ENCODE results near the gene FJX1. TPM values are rescaled to one million over a fixed set of nuclear protein-coding genes. Genes with fewer than 3 reads are reported as not detected.
"Not testable (repeated sequence)": the region's sequence is repeated elsewhere in the genome, so short reads cannot be mapped to it uniquely, and the experiment has no call there.

The FJX1 gene
- total RNA-seq, 1 donor from 2014 or later = 73.2 TPM

DNA sequence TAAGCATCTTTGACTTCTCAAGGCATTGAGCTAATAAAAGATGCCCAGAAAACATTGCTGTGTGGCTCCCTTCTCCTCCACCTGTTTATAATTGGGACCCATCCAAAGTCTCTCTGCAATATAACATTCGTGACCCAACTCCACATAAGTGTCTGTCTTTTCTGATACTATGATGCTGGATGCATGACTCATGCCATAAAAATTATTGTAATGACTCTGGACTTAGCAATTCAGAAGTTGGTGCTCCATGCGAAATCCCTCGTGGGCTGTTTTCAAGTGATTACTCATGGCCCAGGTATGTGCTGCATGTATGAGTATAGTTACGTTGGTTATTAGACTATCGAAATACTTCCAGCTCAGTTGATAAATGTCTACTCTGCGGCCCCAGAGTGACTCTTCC lies 11.7 kb downstream of the FJX1 start:
- DNase-seq (ENCODE audit: extremely low read depth, low read depth, low spot score) = peak; percentile 97

DNA sequence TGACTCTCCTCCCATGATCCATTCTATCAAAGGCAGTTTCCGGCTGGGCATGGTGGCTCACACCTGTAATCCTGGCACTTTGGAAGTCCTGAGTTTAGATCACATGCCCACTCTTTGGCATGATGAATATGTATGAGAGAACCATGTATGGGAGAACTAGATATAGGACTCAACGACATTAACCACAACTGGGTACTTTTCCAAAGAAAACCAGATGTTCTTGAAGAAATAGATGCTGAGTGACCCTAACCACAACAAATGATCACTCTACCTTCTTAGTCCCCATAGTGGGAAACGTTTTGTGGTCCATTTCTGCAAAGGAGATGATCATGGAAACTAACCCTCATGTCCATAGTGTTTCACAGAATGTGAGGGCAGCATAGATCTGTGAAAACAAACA lies 13.6 kb downstream of the FJX1 start:
- DNase-seq (ENCODE audit: extremely low read depth, low read depth, low spot score) = no peak

DNA sequence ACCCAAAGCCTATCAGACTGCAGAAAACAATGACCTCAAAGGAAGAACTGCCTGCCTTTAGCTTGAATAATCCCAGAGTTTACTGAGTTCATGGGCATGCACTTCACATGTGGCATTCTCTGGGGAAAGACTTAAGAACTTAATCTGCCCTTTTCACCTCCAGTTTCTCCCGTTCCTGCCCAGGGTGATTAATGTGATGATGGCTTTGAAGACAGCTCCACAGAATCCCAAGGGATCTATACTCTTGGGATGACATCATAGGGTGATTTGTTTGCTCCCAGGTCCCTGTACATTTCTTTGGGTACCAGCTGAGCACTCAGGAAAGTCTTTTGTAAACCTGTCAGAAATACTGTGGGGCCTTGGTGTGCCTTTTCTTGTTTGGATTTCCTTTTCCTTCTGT lies 14.0 kb downstream of the FJX1 start:
- DNase-seq (ENCODE audit: extremely low read depth, low read depth, low spot score) = no peak

DNA sequence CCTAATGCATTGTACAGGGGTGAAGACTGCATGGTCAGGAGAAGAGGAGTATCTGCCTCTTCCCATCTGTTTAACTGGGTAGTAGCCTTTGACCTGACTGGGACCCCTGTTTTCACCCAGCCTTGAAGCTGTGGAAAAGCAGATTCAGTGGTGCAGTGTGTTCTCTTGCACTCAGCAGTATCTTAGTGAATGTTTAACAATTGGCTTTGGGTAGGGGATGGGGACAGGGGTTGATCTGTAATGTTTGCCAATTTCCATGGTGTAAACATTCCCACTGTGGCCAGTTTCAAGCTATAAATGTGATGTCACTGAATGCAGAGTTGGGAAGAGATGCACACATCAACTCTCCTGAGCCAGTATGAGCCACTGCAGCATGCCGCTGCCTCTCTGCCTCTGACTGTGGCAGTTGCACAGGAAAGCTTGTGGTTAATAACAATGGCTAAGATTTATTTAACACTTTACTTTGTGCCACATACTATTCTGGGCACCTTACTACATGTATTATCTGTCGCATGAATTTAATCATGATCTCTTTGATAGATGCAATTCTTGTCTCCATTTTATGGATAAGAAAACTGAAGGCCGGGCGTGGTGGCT lies 15.7 kb downstream of the FJX1 start:
- DNase-seq (ENCODE audit: extremely low read depth, low read depth, low spot score) = no peak

GRCh38 chr11:35635933-35636332 lies 17.7 kb downstream of the FJX1 start:
- no peak for DNase-seq (ENCODE audit: extremely low read depth, low read depth, low spot score)

GRCh38 chr11:35639591-35640179 lies 21.4 kb downstream of the FJX1 start:
- no peak for DNase-seq (ENCODE audit: extremely low read depth, low read depth, low spot score)

GRCh38 chr11:35641171-35641897 lies 23.1 kb downstream of the FJX1 start:
- DNase-seq (ENCODE audit: extremely low read depth, low read depth, low spot score) = no peak

DNA sequence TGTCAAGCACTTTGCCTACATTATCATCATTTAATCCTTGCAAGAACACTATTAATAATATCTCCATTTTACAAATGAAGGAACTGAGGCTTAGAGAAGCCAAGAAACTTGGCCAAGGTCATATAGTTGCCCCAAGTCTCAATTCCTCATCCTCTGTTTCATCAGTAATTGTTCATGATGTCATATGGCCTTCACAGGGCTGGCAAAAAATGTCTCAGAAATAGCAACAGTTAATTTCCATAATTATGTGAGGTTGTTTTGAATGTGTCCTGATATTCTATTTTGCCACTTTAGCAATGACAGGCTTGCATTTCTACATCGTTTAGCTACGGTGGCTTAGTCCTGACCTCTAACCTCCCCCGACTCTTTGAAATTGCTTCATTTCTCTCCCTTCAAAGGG lies 23.7 kb downstream of the FJX1 start:
- DNase-seq (ENCODE audit: extremely low read depth, low read depth, low spot score) = no peak

DNA sequence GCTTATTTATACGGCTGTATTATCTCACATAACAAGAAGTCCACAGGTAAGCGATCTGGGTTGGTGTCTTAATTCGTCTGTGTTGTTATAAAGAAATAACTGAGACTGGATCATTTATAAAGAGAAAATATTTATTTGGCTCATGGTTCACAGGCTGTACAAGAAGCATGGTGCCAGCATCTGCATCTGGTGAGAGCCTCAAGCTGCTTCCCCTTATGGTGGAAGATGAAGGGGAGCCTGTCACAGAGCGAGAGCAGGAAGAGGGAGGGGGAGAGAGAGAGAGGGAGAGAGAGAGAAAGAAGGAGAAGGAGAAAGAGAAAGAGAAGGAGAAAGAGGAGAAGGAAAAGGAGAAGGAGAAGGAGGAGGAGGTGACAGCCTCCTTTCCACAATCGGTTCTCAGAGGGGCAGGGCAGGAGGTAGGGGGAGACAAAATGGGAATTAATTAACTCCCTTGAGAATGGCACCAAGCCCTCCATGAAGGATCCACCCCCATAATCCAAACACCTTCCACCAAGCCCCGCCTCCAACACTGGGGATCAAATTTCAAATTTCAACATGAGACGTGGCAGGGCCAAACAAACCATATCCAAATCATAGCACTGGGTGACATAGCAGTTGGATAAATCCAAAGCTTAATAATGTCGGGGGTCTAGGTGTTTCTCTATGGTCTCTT lies 29.3 kb downstream of the FJX1 start:
- DNase-seq (ENCODE audit: extremely low read depth, low read depth, low spot score) = no peak

GRCh38 chr11:35650006-35650405 lies 31.7 kb downstream of the FJX1 start:
- DNase-seq (ENCODE audit: extremely low read depth, low read depth, low spot score) = no peak

DNA sequence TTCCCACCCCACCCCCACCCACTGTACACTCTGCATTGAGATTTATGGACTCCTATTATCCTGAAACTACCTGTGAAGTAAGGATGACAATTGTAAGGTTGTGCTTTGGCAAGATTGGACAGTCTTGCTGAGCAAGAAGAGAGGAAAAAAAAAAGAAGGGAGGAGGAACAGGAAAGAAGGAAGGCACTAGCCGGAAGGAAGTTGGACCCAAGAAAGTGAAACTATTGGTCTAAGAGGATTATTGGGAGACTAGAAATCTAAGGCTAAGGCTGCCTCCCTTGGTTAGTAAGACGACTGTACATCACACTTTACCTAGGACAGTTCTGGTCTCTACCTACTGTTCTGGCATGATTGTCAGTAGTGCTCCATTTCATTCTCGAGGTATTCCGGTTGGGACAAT lies 32.2 kb downstream of the FJX1 start:
- DNase-seq (ENCODE audit: extremely low read depth, low read depth, low spot score) = no peak

- DNase-seq (ENCODE audit: extremely low read depth, low read depth, low spot score) = no peak
Measured at GRCh38 chr11:35651263-35651662, 33.0 kb downstream of the FJX1 start.

- DNase-seq (ENCODE audit: extremely low read depth, low read depth, low spot score) = not testable (repeated sequence)
Measured at GRCh38 chr11:35652786-35653185, 34.5 kb downstream of the FJX1 start.

DNA sequence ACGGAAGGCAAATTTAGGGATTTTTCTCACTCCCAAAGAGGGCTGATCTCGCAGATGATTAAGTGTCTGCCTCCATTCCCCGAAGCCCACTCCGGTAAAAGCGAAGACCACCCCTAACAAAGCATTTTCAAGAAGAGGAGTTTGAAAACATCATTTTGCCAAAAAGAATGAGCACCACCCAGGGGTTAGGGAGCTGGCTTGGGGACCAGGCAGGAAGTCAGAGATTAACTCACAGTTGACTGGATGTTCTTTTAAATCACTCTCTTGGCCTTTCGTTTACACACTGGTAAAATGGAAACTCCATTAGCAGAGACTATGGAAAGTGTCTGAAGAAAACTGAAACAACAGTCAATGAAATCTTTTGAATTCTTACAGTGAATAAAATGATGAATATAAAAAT lies 36.5 kb downstream of the FJX1 start:
- no peak for DNase-seq (ENCODE audit: extremely low read depth, low read depth, low spot score)

- DNase-seq (ENCODE audit: extremely low read depth, low read depth, low spot score) = no peak
Measured at GRCh38 chr11:35655254-35655653, 37.0 kb downstream of the FJX1 start.

- DNase-seq (ENCODE audit: extremely low read depth, low read depth, low spot score) = no peak
Measured at GRCh38 chr11:35655856-35656255, 37.6 kb downstream of the FJX1 start.

DNA sequence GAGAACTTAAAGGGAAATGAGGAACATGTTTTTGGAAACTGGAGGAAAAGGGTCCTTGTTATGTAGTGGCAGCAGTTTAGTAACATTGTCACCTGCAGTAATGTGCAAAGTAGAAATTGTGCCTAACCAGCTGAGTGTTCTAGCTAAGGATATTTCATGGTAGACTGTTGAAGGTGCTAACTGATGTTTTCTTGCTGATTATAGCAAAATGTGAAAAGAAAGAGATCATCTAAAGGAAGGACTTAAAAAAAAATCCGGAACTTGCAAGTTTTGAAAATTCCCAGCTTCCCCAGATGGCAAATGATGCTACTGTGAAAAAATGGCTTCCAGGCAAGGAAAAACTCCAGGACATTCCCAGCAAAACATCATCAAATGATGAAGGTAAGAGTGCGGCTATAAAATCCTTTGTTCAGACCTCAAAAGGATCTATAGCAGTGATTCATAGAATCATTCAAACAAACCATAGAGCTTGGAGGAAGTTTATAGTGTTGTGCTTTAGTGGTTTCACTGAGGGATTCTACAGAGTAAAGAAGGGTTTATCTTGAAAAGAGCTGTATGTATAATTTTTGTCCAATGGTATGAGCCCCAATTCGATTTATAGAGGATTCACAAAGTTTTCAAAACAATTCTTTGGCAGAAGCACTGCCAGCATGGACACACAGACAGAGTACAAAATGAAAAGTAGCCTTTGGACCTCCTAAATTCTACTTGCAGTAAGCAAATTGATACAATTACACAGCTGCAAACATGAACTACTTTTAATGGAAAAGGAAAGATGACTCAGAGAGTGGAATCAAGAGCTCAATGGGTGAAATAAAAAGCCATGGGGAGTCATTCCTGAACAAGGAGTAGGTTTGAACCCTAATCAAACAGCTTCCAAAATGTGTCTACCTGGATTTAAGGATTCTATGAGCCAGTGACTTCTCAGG lies 40.0 kb downstream of the FJX1 start:
- no peak for DNase-seq (ENCODE audit: extremely low read depth, low read depth, low spot score)

- no peak for DNase-seq (ENCODE audit: extremely low read depth, low read depth, low spot score)
Measured at GRCh38 chr11:35661534-35661933, 43.3 kb downstream of the FJX1 start.

DNA sequence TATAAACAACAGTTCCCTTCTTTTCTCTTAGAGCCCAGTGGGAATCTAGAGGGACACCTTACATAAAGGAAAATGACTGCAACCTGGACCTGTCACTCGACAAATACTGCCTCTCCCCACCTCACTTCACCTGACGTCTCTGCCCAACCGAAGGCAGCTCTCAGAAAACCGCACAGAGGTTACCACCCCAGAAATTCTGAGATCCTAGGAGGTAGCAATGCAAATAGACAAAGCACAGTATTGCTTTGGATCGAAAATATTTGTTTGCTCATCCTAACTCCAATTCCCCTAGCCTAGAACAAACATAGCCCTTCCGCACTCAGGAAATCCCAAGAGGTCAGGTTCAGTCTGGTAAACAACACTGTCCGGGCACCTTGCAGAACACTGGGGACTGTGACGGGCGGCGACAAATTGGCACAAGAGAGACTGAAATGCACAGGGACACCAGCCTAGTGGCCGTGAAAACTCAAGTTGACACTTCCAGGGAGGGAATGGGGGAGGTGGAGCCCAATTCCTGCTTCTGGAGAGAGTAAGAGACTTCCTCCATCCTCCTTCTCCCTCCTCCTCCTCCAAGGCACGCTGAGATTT lies 43.9 kb downstream of the FJX1 start:
- no peak for DNase-seq (ENCODE audit: extremely low read depth, low read depth, low spot score)

DNA sequence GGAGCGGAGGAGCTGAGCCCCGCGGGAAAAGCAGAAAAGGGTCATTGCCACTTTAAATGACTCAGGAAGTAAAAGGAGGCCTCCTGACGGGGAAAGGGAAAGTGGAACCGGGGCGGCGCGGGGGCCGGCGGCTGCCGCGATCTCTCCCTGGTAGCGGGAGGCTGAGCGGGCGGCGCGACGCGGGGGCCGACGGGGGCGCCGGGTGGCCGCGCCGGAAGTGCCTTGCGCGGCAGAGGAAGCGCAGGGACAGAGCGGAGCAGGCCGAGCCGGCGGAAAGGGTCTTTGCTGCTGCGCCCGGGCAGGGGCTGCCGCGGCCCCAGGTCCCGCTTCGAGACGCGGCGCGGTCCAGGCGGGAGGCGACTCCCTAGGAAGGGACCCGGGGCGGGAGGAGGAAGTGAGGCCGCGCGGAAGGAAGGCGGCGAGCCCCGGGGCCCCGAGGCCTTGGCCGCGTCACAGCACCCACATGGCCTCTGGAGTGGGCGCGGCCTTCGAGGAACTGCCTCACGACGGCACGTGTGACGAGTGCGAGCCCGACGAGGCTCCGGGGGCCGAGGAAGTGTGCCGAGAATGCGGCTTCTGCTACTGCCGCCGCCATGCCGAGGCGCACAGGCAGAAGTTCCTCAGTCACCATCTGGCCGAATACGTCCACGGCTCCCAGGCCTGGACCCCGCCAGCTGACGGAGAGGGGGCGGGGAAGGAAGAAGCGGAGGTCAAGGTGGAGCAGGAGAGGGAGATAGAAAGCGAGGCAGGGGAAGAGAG lies 44.6 kb downstream of the FJX1 start, which contains the start of gene TRIM44:
TRIM44 (plus strand) TSS at position 127 of the 759 bp plus-strand sequence; CDS start at position 464, 337 bp downstream.
- DNase-seq (ENCODE audit: extremely low read depth, low read depth, low spot score) = no peak

All from glomerular endothelial cell (primary cell).